22Rv1 (cell line): ENCODE measurements around the gene PITPNM3.

Experiments
- ZFX ChIP-seq: fragments of 450-650 bp; IDR thresholded peaks from 2 replicates; pipeline ENCODE4 v1.6.1; 2017; ENCODE audit warnings: antibody characterized with exemption, borderline replicate concordance
- TF ChIP-seq, protein P1 (sequence below): fragments of 450-650 bp; IDR thresholded peaks from 2 replicates; pipeline ENCODE4 v1.5.1; 2017; ENCODE audit warnings: mild to moderate bottlenecking

DNA sequence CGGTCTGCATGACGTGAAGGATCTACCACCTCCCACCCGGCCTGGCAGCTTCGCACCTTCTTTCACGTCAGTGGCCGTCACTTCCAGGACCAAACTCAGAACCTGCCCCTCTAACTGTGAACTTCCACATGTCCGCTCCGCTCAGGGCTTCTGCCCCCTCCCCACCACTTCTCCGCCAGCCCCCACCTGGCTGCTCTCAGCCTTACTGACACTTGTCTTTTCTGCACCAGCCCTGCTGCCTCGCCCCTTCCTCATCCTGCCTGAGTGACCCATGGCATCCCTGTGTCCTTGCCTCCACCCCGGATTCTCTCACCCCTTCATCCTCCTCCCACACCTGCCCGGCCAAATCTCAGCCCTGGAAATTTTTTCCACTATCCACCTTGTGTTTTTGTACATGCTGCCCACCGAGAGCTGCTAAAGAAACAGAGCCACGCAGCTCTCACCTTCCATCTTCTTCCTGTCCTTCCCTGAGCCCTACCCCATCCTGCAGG lies 97.8 kb downstream of the PITPNM3 start:
- TF ChIP-seq, protein P1, sequence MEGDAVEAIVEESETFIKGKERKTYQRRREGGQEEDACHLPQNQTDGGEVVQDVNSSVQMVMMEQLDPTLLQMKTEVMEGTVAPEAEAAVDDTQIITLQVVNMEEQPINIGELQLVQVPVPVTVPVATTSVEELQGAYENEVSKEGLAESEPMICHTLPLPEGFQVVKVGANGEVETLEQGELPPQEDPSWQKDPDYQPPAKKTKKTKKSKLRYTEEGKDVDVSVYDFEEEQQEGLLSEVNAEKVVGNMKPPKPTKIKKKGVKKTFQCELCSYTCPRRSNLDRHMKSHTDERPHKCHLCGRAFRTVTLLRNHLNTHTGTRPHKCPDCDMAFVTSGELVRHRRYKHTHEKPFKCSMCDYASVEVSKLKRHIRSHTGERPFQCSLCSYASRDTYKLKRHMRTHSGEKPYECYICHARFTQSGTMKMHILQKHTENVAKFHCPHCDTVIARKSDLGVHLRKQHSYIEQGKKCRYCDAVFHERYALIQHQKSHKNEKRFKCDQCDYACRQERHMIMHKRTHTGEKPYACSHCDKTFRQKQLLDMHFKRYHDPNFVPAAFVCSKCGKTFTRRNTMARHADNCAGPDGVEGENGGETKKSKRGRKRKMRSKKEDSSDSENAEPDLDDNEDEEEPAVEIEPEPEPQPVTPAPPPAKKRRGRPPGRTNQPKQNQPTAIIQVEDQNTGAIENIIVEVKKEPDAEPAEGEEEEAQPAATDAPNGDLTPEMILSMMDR = no peak
- no peak for TF ChIP-seq ZFX
